NCI-H2196 (cell line): ENCODE data around the gene GSX1.
"Not testable (repeated sequence)": the region's sequence is repeated elsewhere in the genome, so short reads cannot be mapped to it uniquely, and the experiment has no call there.

Experiments
- DNase-seq: peaks from one replicate; lab custom pipeline; 2025; ENCODE audit not compliant: unreplicated experiment; lab: John Stamatoyannopoulos, UW

The GSX1 gene

GRCh38 chr13:27792393-27793218, at the start of gene GSX1:
Gene GSX1, plus strand, starts transcription at chr13:27792483. Its CDS starts 208 bp downstream, at chr13:27792691.
- DNase-seq, result peak; percentile 7

- no peak for DNase-seq
Measured at GRCh38 chr13:27744801-27745200, 47.5 kb upstream of the GSX1 start.

DNA sequence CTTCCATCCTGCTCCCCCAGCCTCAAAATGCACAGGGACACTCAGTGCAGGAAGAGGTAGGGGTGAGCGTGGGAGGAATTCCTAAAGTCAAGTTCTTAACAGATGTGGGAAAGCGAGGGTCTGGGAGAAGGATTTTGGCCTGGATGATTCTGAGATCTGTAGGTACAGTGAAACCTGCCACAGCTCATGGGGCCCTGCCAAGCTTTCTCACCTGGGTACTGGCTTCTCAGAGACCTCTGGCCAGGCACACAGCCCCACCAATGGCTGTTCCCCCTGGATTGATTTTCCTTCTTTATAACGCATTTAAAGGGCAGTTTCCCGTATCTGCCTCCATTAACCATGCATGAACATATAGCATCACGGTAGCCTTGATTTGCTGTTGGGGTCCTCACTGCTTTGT, 47.0 kb upstream of the GSX1 start:
- DNase-seq, result no peak

DNA sequence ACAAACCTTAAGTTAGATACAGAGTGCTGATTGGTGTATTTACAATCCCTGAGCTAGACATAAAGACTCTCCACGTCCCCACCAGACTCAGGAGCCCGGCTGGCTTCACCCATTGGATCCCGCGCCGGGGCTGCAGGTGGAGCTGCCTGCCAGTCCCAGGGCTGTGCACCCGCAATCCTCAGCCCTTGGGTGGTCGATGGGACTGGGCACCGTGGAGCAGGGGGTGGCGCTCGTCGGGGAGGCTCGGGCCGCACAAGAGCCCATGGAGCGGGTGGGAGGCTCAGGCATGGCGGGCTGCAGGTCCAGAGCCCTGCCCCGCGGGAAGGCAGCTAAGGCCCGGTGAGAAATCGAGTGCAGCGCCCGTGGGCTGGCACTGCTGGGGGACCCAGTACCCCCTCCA, 44.1 kb upstream of the GSX1 start:
- not testable (repeated sequence) for DNase-seq

DNA sequence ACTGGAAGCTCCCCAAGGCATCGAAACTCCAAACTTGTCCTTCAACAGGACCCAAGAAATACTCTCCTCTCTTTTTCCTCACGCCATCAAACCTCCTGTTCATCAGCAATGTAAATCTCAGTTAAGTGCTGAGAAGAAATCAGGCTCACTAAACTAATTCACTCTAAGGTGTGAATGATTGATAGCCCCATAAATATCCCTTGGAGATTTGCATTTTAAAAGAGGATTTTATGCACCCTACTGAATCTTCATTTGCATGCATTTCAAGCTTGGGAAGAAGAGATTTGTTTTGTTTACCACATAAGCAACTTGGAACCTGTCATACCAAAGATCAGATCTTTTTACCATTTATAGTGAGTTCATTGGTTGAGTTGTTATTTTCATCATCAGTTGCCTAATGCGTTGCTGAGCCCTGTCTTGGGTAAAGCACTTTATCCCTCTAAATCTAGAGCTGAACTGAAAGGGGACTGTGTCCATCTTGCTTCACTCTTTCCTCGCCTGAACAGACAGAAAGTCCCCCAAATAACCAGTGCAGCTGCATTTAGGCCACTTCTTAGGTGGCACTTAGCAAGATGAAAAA, 40.2 kb upstream of the GSX1 start:
- no peak for DNase-seq

- no peak for DNase-seq
Measured at GRCh38 chr13:27765650-27766049, 26.6 kb upstream of the GSX1 start.

DNA sequence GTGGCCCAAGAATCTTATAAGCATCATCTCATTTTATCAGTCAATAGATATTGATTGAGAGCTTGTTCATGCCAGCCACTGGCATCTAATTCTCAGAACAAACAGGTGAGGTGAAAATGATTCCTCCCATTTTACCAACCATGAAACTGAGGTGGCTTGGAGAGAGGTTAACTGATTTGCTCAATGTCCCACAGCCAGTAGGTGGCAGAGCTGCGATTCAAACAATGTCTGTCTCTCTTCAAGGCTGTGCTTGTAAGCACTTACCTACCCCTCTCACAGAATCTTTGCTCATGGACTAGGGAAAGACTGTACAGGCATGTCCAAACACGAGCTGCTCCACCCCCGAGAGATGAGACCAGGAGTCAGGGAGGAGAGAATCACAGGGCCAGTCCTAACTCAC, 21.5 kb upstream of the GSX1 start:
- peak; percentile 19 for DNase-seq

DNA sequence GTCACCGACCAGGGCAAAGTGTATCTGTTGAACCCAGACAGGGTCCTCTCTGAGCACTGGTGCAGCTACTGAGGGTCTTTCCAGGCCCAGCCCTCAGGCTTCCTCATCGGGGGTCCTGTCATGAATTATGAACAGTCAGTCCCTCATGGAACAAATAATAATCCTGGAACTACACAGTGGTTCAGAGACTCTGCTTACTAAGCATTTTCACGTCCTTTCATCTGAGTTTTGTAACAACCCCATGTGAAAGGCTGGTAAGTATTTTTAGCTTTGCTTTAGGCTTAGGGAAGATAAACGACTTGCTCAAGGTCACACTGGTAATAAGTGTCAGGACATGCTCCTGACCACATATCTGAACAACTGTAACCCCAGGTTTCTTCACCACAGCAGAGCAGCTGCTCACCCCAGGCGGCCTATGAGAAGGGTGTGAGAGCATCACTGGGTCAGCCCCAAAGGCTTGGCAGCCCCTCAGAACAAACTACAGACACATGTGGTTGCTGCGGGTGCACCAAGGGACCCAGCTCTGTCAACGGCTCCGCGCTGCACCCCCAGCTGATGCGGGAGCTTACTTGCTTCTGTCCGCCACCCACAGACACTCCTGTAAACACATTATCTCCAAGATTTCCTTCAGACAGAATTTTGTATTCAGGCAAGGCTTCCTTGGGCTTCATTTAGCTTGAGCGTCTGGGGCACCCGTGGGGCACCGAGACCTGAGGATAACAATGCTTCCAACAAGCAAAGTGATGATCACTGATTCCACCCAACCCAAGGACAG, 19.4 kb upstream of the GSX1 start:
- DNase-seq, result no peak

DNA sequence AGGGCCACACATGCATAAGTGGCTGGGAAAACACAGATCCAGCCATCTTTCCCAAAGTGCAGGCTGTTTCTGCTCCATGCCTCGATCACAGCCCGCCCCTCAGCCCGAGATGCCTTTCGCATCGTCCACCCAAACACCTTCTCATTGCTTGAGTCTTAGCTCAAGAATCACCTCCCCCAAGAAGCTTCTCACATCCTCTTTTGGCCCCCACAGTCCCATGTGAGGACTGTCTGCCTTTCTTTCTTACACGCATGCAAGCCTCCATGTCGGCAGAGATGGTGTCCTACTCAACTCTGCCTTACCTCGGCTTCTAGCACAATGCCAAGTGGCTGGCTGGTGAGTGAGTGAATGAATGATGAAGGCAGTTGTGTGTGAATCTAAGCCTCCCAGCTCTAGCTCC, 18.1 kb upstream of the GSX1 start:
- no peak for DNase-seq

DNA sequence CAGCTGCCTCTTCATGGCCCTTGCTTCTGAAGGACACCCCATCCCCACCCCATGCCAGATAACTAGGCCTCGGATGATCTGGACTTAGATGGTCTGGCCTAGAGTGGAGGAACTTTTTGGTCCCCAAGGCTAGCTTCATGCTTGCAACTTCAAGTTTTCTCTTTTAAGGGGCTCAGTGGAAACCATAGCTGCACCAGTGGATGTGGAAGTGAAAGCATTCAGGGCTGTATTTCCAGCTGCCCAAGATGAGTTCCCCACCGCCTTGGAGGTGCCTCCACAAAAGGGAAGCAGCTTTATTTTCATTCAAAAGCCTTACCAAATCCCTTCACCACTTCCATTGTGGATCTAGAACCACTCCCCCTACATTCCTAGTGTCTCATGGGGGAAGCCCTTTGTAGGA, 17.6 kb upstream of the GSX1 start:
- no peak for DNase-seq

GRCh38 chr13:27775943-27776342, 16.3 kb upstream of the GSX1 start:
- no peak for DNase-seq

GRCh38 chr13:27782151-27782550, 10.1 kb upstream of the GSX1 start:
- no peak for DNase-seq

GRCh38 chr13:27783111-27783510, 9.2 kb upstream of the GSX1 start:
- no peak for DNase-seq

- no peak for DNase-seq
Measured at GRCh38 chr13:27788271-27788670, 4.0 kb upstream of the GSX1 start.

- no peak for DNase-seq
Measured at GRCh38 chr13:27789153-27789494, 3.2 kb upstream of the GSX1 start.

DNA sequence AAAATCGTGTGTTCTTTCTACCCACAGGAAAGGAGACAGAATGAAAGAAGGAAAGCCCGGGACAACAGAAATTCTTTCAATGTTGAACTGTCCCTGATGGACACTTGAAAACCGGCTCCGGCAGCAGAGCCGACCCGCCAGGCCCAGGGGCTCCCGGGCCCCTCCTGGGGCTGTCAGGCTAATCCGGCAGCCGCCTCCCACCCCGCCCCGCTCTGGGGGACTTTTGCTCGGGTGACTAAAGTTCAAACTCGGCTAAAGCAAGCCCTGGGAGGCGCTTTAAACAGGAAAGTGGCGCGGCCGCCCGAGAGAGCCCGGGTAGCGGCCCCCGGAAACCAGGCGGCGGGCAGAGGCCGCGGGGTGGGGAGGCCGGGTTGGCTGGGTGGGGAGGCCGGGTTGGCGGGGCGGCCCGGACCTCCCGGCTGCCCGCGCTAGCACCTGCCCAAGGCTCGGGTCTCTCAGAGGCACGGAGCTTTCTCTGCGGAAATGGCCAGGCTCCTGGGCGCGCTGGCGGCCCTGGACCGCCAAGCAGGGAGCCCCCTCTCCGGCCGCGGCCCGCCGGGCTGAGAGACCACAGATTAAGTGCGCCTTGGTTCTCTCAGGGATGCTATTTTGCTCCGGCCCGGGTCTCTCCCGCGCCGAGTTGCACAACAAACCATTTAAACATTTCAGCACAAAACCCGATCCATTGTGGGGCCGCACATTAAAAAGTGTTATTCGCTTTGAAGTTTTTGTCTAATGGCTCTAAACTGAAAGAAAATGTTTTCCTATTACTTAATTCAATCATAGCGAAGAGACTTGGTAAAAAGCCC, 2.6 kb upstream of the GSX1 start:
- DNase-seq, result no peak

GRCh38 chr13:27790523-27790922, 1.8 kb upstream of the GSX1 start:
- no peak for DNase-seq

DNA sequence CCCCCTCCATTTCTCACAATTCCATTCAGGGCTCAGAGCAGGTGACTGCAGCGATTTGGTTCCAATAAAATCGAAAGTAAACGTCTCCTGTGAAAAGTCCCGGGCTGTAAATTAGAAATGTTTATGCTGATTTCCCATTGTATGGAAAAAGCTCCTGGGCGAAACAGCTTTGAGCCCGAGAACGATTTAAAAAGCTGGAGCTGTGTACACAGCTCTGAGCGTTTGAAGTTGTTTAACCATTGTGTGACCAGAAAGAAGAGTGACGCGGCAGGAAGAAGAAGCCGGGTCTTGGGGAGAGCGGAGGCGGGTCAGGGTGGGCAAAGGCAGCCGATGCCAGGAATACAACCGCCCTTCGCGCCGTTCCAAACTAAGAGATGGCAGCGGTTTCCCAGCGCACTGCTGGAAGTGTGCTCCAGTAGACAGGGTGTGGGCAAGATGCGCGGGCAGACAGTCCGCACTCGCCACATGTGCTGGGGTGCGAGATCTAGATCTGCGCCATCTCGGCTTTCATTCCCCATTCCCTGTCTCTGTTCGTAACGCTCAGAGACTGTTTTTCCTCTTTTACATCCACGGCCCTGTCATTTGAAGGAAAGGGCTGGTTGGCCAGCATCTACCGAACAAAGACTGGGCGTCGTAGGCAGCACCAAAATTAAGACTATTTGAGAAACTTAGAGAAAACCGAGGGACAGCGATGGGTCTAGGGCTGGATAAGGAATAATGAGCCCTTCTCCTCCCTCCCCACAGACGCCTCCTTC, 960 bp upstream of the GSX1 start:
- no peak for DNase-seq

DNA sequence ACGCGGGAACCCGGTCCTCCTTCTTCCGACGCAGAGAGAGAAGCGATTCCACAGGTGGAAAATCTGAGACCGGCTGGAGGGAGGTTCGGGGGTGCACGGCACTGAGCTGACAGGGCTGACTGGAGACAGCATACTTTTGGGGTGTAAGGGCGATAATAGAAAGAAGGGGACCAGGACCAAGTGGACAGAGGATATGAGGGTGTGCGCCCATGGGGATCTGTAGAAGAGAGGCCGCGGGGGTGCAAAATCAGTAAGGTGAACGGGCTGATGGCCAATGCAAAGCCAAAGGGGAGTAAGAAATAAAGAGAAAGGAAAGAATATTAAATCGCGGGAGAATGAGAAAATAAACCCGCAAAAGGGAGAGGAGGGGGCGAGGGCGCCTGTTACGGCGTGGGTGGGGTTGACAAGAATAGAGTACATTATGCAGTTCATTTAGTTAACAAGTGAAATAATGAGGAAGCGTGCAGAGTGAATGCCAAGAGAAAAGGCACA, 336 bp upstream of the GSX1 start:
- no peak for DNase-seq
